Activated CD4-positive, alpha-beta T cell treated with anti-CD3 and anti-CD28 coated beads, Interleukin-2, amount 50 U/mL, for 4 hours (primary cell): ENCODE measurements around the gene SEZ6L2.
"Not testable (repeated sequence)": the region's sequence is repeated elsewhere in the genome, so short reads cannot be mapped to it uniquely, and the experiment has no call there.

Source experiments
- DNase-seq, 2 experiments: peaks; one replicate each; pipeline ENCODE4 v3.0.0-alpha.2; 2020

The SEZ6L2 gene

GRCh38 chr16:29849505-29849904, 49.8 kb downstream of the SEZ6L2 start:
- no peak for DNase-seq

DNA sequence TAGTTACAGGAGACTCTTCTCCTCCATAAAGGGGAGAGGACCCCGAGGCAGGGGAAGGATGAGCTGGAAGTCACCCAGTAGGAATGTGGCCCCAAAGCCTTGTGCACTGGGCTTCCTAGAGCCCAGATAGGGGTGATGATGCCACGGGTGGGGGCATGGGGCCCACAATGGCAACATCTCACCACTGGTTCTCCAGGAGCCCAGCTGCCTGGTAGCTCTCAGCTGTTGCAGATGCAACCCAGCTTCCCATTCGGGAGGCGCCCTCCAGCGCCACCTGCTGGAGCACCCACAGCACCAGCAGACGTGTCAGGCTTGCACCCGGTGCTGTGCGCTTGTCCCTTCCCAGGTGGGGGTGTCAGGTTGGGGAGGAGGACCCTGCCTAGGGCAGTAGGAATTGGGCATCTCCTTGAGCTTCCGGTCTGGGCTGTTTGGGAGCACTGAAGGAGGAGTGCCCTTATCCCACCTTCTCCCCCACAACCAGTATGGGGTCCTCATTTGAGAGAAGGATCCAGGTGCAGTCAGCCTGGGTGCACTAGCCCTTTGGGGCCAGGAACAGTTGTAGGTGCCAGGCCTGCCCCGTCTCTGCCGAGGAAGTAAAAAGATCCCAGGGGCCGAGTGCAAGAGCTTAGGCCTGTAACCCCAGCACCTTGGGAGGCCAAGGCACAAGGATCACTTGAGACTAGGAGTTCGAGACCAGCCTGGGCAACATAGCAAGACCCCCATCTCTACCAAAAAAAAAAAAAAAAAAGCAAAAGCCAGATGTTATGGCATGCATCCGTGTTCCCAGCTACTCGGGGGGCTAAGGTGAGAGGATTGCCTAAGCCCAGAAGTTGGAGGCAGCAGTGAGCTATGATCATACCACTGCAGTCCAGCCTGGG, 50.7 kb downstream of the SEZ6L2 start:
- peak; percentile 77 for DNase-seq

- DNase-seq, result no peak
Measured at GRCh38 chr16:29845656-29846055, 53.7 kb downstream of the SEZ6L2 start.

DNA sequence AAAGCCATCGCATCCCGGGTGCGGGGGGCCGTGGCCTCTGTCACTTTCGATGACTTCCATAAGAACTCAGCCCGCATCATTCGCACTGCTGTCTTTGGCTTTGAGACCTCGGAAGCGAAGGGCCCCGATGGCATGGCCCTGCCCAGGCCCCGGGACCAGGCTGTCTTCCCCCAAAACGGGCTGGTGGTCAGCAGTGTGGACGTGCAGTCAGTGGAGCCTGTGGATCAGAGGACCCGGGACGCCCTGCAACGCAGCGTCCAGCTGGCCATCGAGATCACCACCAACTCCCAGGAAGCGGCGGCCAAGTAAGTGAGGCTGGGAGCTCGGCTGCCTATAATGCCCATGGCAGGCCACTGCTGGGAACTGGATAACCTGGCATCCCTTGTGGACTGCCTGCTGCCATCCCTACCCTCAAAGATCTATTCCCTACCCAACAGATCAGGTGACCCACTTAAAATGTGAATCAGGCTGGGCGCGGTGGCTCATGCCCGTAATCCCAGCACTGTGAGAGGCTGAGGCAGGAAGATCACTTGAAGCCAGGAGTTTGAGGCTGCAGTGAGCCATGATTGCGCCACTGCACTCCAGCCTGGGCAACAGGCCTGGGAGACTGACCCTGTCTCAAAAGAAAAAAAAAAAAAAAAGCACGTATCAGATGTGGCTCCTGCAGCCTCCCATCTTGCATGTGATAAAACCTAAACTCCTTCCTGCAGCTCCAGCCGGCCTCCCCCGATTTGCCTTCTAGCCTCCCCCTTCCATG, 54.6 kb downstream of the SEZ6L2 start:
- DNase-seq, result no peak

GRCh38 chr16:29843931-29844330, 55.4 kb downstream of the SEZ6L2 start:
- no peak for DNase-seq

- DNase-seq, result no peak
Measured at GRCh38 chr16:29842732-29843346, 56.5 kb downstream of the SEZ6L2 start.

DNA sequence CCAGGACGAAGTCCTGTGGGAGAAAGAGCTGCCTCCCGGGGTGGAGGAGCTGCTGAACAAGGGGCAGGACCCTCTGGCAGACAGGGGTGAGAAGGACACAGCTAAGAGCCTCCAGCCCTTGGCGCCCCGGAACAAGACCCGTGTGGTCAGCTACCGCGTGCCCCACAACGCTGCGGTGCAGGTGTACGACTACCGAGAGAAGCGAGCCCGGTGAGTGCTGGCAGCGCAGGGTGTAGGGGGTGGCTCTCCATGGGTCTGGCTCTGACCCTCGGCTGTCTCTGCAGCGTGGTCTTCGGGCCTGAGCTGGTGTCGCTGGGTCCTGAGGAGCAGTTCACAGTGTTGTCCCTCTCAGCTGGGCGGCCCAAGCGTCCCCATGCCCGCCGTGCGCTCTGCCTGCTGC, 57.7 kb downstream of the SEZ6L2 start:
- no peak for DNase-seq

GRCh38 chr16:29840240-29840639, 59.1 kb downstream of the SEZ6L2 start:
- no peak for DNase-seq

GRCh38 chr16:29839822-29840221, 59.5 kb downstream of the SEZ6L2 start:
- DNase-seq, result no peak

GRCh38 chr16:29837841-29838240, 61.5 kb downstream of the SEZ6L2 start:
- no peak for DNase-seq

- no peak for DNase-seq
Measured at GRCh38 chr16:29836623-29837022, 62.7 kb downstream of the SEZ6L2 start.

DNA sequence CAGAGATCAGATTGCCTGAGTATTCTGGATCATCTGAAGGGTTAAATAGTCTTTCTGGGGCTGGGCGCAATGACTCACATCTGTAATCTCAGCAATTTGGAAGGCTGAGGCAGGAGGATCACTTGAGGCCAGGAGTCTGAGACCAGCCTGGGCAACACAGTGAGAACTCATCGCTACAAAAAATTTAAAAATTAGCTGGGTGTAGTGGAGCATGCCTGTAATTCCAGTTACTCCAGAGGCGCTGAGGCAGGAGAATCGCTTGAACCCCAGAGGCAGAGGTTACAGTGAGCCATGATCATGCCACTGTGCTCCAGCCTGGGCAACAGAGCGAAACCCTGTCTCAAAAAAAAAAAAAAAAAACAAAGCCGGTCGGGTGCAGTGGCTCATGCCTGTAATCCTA, 63.4 kb downstream of the SEZ6L2 start:
- no peak for DNase-seq

- DNase-seq, result no peak
Measured at GRCh38 chr16:29834079-29834478, 65.3 kb downstream of the SEZ6L2 start.

DNA sequence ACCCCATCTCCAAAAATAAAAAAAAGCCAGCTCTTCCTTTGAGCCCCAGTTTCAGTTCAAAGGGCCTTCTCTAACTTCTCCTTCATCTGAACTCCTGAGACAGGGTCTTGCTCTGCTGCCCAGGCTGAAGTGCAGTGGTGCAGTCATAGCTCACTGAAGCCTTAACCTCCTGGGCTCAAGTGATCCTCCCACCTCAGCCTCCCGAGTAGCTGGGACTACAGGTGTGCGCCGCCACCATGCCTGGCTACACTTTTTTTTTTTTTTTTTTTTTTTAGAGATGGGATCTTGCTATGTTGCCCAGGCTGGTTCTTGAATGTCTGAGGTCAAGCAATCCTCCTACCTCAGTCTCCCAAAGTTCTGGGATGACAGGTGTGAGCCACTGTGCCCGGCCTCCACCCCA, 66.1 kb downstream of the SEZ6L2 start:
- DNase-seq, result not testable (repeated sequence)

DNA sequence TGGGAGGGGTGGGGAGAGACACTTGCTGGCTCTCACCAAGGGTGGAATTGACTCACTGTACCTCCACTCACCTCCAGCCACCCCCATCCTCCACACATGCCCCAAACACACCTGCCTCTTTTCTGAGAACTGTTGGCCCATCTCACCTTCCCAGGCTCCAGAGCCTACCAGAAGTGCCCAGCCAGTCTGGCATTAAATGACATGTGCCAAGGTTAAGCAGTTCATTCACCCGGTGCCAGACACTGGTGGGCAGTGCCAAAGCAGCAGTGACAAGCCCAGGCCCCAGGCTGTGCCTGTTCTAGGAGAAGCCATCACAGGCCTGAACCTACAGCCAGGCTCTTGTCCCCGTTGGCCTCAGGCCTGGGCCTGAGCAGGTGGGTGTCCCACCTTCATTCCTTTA, 67.9 kb downstream of the SEZ6L2 start:
- no peak for DNase-seq

DNA sequence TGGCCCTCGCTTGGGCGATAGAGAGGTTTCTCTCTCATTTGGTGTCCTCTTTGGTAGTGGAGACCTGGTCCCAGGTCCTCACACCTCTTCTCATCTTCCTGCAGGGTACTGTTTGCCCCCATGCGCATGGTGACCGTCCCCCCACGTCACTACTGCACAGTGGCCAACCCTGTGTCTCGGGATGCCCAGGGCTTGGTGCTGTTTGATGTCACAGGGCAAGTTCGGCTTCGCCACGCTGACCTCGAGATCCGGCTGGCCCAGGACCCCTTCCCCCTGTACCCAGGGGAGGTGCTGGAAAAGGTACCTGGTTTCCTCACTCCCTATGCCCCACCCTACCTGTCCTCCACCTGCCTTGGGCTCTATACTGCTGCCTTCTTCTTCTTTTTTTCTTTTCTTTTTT, 68.6 kb downstream of the SEZ6L2 start:
- DNase-seq, result no peak

DNA sequence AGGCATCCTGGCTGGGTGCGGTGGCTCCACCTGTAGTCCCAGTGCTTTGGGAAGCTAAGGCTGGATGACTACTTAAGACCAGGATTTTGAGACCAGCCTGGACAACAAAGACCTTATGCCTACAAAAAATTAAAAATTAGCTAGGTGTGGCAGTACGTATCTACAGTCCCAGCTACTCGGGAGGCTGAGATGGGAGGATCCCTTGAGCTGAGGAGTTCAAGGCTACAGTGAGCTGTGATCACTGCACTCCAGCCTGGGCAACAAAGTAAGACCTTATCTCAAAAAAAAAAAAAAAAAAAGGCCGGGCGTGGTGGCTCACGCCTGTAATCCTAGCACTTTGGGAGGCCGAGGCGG, 73.0 kb downstream of the SEZ6L2 start:
- no peak for DNase-seq

DNA sequence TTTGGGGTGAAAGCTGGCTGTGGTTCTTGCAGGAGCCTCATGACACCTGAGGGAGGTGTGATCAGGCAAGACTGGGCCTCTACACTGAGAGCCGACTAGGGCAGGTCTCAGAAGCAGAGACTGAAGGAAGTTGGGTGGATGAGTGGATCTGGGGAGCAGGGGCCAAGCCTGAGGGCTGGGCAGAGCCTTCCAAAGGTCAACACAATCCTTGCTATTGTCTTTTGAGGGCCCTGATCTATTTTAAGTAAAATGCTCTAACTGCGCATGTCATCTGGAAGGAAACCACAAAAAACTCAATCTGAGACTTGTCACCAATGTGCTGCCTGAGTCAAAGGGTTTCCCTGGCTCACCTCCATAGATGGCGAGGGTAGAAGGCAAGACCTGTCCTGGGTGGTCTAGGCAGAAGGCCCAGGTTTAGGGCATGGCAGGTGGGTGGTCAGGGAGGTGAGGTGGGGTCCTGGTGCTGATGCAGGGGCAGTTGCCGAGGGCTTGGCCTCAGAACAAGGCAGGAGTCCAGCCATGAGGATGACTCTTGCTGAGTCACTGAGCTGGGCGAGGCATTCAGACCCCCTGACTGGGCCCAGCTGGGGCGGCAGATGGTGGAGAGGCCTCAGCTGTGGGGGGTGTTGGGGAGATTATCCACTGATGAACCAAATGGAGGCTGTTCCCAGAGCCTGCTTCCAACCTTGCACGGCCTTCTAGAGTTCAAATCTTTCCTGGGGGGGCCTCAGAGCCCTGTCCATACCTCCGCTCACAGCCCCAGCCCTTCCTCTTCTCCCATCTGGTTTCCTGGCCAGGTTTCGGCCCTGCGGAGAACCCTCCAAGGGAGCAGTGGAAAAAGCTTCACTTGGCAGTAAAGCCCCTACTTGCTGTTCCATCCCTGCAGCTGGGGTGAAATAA, 74.0 kb downstream of the SEZ6L2 start:
- DNase-seq, result peak in 1 of 2 experiments; percentile 18

DNA sequence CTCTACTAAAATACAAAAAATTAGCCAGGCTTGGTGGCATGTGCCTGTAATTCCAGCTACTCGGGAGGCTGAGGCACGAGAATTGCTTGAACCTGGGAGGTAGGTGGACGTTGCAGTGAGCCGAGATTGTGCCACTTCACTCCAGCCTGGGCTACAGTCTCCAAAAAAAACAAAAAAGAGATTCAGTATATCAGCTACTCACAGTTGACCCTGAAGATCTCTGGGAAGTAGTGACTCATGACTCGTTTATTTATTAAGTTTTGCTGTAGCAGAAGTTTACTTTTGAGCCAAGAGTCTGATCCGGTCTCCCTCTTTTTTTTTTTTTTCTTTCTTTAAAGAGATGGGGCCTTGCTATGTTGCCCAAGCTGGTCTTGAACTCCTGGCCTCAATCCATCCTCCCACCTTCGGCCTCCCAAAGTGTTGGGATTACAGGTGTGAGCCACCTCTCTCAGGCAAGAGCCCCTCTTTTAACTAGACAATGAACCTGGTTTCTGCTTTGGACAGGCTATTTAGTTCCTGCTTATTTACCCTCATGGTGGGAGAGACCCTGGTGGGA, 74.7 kb downstream of the SEZ6L2 start:
- DNase-seq, result no peak

- DNase-seq, result no peak
Measured at GRCh38 chr16:29821643-29822115, 77.7 kb downstream of the SEZ6L2 start.
